C4-2B (cell line): ENCODE measurements around the gene FMNL2.

ENCODE experiments used
- CTCF ChIP-seq: fragments of 450-650 bp; conservative IDR thresholded peaks from 2 replicates; pipeline ENCODE4 v1.5.1; 2017; ENCODE audit warnings: mild to moderate bottlenecking
- ZFX ChIP-seq: fragments of 450-650 bp; IDR thresholded peaks from 2 replicates; pipeline ENCODE4 v1.6.1; 2017

GRCh38 chr2:152587187-152587947 lies 252.4 kb downstream of the FMNL2 start:
- TF ChIP-seq CTCF, result no peak
- no peak for TF ChIP-seq ZFX
